ENCODE measurements around the gene MET. TPM values are rescaled to one million over a fixed set of nuclear protein-coding genes. Genes with fewer than 3 reads are reported as not detected.

Gene MET
- polyA plus RNA-seq, 2 of the 4 experiments (the other 2 are of a cell fraction), result 72.3 to 165 TPM

GRCh38 chr7:116697761-116698160 is 25.8 kb downstream of the MET start:
- CTCF ChIA-PET, result interaction anchor here (1.3 kb wide), 1 partner anchor 18 kb away, joined by 3 read pairs; no protein-coding TSS in a partner anchor
- Histone ChIP-seq H3K4me3 (no peak overlapping the region), H3K4me1 (peaks cover 33% of the 10 kb centered on the region), H3K27ac (no peak overlapping the region), H3K9me3 (no peaks in the 10 kb centered on the region), H3K4me2 (no peak overlapping the region)
- DNase-seq (ENCODE audit: low read depth in 1 of 2, low spot score in 1 of 2) (no peak), FAIRE-seq (no peak), ATAC-seq (no peak)
- POLR2A ChIA-PET, result no interaction called here
- 92% methylated on average over 1 of the region's 1 CpG for WGBS (ENCODE audit: missing lambda C conversion rate)
- TF ChIP-seq MAX (IDR thresholded peaks at IDR 0.05) (no peak), HOXB5 (CRISPR knock-in tag; IDR thresholded peaks at IDR 0.05) (no peak), CBX8 (IDR thresholded peaks at IDR 0.05) (no peak), NPAS2 (CRISPR knock-in tag; IDR thresholded peaks at IDR 0.05; ENCODE audit: borderline replicate concordance) (no peak), CEBPB (IDR thresholded peaks at IDR 0.05) (no peak), BHLHE40 (IDR thresholded peaks at IDR 0.05; ENCODE audit: low read depth, low read length) (no peak), ELK1 (IDR thresholded peaks at IDR 0.05; ENCODE audit: low read depth, low read length) (no peak), FOSB (CRISPR knock-in tag; IDR thresholded peaks at IDR 0.05) (no peak), ESRRA (IDR thresholded peaks at IDR 0.05; ENCODE audit: borderline replicate concordance, low read length) (no peak), FOSL2 (IDR thresholded peaks at IDR 0.05) (no peak), FOSL2 (CRISPR knock-in tag; IDR thresholded peaks at IDR 0.05) (no peak), EHF (CRISPR knock-in tag; IDR thresholded peaks at IDR 0.05) (no peak), JUN (IDR thresholded peaks at IDR 0.05) (no peak), RAD21 (conservative IDR thresholded peaks at IDR 0.05 in 1 of 2, IDR thresholded peaks at IDR 0.05 in 1 of 2) (no peak), ZNF302 (CRISPR knock-in tag; IDR thresholded peaks at IDR 0.05) (no peak), HES2 (IDR thresholded peaks at IDR 0.05) (no peak), RCOR1 (IDR thresholded peaks at IDR 0.05; ENCODE audit: low read depth, low read length) (no peak), RARB (CRISPR knock-in tag; IDR thresholded peaks at IDR 0.05) (no peak), ZC3H11A (IDR thresholded peaks at IDR 0.05) (no peak), MYC (IDR thresholded peaks at IDR 0.05; ENCODE audit: borderline replicate concordance, low read length) (no peak)

DNA sequence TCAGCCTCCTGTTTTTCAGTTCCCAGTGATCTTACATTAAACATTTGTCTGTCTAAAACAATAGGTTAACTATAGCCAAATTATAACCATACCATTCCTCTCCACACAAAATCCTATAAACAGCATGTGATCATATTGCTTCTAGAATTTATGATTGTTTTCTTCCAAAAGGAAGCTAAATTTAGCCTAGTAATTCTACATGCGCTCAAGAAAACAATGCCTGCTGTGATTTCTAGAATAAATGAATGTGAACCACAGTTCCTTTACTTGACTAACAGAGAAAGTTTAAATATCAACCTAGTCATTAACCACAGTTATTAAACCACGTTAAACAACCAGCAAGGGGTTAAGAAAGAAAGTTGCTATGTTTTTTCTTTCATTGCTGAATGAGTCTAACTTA is 26.4 kb downstream of the MET start:
- no peaks in the 10 kb centered on the region for H3K9me3 ChIP-seq
- no peak overlapping the region for H3K4me3 ChIP-seq
- TF ChIP-seq FOSL2 (IDR thresholded peaks at IDR 0.05) (no peak), FOSL2 (CRISPR knock-in tag; IDR thresholded peaks at IDR 0.05) (no peak), FOSB (CRISPR knock-in tag; IDR thresholded peaks at IDR 0.05) (no peak), NFE2L2 (conservative IDR thresholded peaks at IDR 0.05; ENCODE audit: low read length) (no peak), EP300 (IDR thresholded peaks at IDR 0.05) (no peak), SMC3 (IDR thresholded peaks at IDR 0.05) (no peak), EHMT2 (IDR thresholded peaks at IDR 0.05; ENCODE audit: low read depth) (no peak), ZSCAN20 (CRISPR knock-in tag; IDR thresholded peaks at IDR 0.05) (no peak), POLR2A (IDR thresholded peaks at IDR 0.05; ENCODE audit: low read length) (no peak), CBX8 (IDR thresholded peaks at IDR 0.05) (no peak), CHD4 (IDR thresholded peaks at IDR 0.05; ENCODE audit: borderline replicate concordance) (no peak), TP53 (CRISPR knock-in tag; IDR thresholded peaks at IDR 0.05) (no peak), MAFK (IDR thresholded peaks at IDR 0.05; ENCODE audit: partially characterized antibody) (no peak), CTCF (IDR thresholded peaks at IDR 0.05) (no peak), E2F6 (IDR thresholded peaks at IDR 0.05; ENCODE audit: borderline replicate concordance, low read depth) (no peak), JUNB (IDR thresholded peaks at IDR 0.05) (no peak), MYC (IDR thresholded peaks at IDR 0.05; ENCODE audit: borderline replicate concordance, low read length) (no peak)
- TF ChIP-seq, protein P1, sequence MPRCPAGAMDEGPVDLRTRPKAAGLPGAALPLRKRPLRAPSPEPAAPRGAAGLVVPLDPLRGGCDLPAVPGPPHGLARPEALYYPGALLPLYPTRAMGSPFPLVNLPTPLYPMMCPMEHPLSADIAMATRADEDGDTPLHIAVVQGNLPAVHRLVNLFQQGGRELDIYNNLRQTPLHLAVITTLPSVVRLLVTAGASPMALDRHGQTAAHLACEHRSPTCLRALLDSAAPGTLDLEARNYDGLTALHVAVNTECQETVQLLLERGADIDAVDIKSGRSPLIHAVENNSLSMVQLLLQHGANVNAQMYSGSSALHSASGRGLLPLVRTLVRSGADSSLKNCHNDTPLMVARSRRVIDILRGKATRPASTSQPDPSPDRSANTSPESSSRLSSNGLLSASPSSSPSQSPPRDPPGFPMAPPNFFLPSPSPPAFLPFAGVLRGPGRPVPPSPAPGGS (IDR thresholded peaks at IDR 0.05), result no peak
- TF ChIP-seq, protein P2, sequence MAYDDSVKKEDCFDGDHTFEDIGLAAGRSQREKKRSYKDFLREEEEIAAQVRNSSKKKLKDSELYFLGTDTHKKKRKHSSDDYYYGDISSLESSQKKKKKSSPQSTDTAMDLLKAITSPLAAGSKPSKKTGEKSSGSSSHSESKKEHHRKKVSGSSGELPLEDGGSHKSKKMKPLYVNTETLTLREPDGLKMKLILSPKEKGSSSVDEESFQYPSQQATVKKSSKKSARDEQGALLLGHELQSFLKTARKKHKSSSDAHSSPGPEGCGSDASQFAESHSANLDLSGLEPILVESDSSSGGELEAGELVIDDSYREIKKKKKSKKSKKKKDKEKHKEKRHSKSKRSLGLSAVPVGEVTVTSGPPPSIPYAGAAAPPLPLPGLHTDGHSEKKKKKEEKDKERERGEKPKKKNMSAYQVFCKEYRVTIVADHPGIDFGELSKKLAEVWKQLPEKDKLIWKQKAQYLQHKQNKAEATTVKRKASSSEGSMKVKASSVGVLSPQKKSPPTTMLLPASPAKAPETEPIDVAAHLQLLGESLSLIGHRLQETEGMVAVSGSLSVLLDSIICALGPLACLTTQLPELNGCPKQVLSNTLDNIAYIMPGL (CRISPR knock-in tag; IDR thresholded peaks at IDR 0.05; ENCODE audit: borderline replicate concordance), result no peak
- no peak overlapping the region for H3K4me2 ChIP-seq
- 90% methylated on average over 2 of the region's 2 CpGs for WGBS (ENCODE audit: missing lambda C conversion rate)
- H3K4me1 ChIP-seq, result peaks cover 30% of the 10 kb centered on the region
- CTCF ChIA-PET, result interaction anchor here (0.9 to 1.3 kb wide), 2 partner anchors 10 to 18 kb away, joined by 3 read pairs; no protein-coding TSS in a partner anchor
- ATAC-seq (no peak), FAIRE-seq (peak; percentile 13), DNase-seq (ENCODE audit: low read depth in 1 of 2, low spot score in 1 of 2) (no peak)
- no peak overlapping the region for H3K27ac ChIP-seq
- POLR2A ChIA-PET, result no interaction called here

All from A549 (cell line).